Stimulated activated CD4-positive, alpha-beta T cell treated with anti-CD3 and anti-CD28 coated beads, Interleukin-15, amount 100 ng/mL, for 24 hours (primary cell): ENCODE data around the gene ULBP3.
A peak's percentile ranks its signal among the peaks of the same experiment; 100 is the strongest.

Source experiments
- DNase-seq: peaks from one replicate; pipeline ENCODE4 v3.0.0-alpha.2; 2020

ULBP3 gene

DNA sequence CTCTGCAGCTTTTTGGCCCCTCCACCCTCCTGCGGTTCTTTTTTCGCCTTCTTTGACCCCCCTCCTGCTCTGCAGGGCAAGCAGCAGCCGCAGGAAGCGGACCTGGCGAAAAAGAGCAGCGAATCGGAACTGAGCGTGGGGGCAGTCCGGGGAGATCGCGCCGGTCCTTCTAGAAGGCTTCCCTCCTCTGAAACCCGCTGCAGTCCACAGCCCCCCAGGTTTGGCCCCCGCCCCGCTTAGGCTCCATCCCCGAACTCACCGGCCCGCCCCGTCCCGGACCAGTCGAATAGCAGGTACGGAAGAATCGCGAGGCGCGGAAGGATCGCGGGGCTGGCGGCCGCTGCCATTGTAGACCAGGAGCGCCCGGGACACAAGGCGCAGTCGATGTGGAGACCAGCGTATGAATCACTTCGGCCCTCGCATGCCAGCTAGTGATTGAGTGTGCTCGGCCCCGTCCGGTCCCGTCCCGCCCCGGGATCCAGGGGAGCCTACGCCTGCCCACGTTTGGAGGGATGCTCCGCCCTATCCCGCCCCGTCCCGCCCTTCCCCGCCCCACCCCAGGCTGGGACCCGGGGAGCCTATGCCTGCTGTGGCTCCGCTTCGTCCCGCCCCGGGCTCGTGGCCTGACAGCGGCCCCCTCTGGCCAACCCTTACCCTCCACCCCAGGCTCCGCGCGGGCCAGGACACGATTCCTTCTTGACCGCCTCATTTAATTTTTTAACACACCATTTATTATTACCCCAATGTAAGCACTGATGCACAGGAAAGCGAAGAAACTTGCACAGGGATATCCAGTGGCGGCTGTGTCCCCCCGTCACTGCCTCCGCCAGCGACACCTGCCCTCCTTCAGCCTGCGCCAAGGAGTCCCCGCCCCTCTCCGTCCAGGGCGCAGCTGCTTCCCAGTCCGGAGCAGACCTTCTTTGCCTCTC, at the start of gene ULBP3:
Gene ULBP3 (minus strand): TSS at position 402 of the 929 bp plus-strand sequence. CDS start 55 bp downstream, at position 347.
- DNase-seq: peak; percentile 86

- no peak for DNase-seq
Observed at GRCh38 chr6:150118627-150119026, 49.7 kb upstream of the ULBP3 start.

- DNase-seq: no peak
Observed at GRCh38 chr6:150118203-150118602, 49.3 kb upstream of the ULBP3 start.

DNA sequence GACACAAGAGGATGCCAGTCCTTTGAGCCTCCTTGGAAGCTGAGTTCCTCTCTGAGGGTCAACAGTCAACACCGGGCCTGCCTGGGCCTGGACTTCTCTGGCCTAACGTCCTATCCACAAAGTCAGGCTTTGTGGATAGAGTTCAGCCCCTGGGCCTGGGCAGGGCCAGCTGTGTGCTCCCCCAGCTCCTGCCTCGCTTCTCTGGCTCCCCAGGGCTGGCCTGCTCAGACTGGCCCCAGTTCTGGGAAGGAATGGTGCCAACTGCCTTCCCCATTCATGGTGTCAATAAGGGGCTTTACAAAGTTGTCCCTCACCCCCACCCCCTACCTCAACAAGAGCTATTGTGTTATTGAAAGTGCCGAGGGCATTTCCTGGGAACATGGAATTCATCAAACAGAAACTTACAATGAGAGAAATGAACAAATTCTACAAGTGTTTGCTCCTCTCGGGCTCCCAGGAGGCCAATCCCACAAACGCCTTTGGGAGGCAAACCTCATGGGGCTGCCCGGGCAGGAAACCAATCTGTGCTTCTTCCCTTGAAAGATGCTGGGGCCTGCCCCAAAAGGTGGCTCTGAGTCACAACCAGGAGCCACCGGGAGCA, 47.4 kb upstream of the ULBP3 start:
- no peak for DNase-seq

DNA sequence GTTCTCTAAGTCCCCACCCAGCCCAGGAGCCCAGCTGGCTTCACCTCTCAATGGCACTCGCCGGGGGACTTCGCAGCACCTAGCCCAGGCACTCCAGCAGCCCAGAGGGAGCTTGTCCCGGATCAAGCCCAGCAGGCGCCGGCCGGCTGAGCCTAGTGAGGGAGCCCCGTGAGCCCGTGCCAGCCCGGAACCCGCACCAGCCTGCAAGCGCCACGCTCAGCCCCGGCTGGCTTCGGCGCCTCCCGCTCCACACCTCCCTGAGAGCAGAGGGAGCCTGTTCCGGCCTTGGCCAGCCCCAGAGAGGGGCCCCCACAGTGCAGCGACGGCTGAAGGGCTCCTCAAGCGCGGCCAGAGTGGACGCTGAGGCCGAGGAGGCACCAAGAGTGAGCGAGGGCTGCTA, 46.8 kb upstream of the ULBP3 start:
- no peak for DNase-seq

- DNase-seq: no peak
Observed at GRCh38 chr6:150112233-150112632, 43.3 kb upstream of the ULBP3 start.

DNA sequence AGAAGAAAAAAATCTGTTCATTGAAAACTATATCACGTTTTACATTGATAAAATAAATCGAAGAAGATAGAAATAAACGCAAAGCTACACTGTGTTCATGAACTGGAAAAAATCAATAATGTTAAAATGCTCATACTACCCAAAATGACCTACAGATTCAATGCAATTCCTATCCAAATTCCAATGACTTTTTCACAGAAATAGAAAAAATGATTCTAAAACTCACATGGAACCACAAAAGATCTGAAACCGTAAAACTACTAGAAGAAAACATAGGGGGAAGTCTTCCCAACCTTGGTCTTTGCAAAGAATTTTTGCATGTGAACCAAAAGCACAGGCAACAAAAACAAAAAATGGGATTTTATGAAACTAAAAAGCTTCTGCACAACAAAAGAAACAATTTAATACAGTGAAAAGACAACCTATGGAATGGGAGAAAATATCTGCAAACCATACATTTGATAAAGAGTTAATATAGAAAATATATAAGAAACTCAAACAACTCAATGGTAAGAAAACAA, 33.9 kb upstream of the ULBP3 start:
- no peak for DNase-seq

GRCh38 chr6:150100745-150101144, 31.8 kb upstream of the ULBP3 start:
- no peak for DNase-seq

DNA sequence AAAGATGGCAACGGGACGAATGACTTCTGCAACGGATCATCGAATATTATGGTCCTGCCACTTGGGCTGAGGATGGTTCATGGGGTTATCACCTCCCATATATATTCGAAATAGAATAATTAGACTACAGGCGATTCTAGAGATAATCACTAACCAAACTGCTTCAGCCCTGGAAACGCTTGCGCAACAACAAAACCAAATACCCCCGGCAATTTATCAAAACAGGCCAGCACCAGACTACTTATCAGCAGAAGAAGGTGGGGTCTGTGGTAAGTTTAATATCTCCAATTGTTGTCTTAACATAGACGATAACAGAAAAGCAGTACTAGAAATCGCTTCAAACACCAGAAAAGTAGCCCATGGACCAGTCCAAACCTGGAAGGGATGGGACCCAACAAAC, 31.0 kb upstream of the ULBP3 start:
- no peak for DNase-seq

GRCh38 chr6:150099546-150099945, 30.6 kb upstream of the ULBP3 start:
- no peak for DNase-seq

- DNase-seq: no peak
Observed at GRCh38 chr6:150098155-150098554, 29.2 kb upstream of the ULBP3 start.

DNA sequence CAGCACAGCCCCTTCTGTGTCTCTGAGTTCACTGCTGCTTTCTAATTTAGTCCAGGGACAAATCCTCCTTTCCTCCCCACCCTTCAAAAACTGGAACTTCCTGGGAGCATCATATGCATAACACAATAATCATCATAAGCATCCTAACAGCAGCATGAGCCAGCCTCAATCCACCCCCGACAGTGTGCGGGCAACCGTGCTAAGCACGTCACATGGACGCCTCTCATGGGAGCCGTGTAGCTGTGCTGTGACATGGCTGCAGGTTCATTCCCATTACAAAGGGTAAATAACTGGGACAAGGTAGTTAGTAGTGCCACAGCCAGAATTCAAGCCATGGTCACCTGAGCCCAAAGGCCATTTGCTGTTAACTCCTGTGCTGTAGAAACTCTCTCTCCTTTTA, 24.5 kb upstream of the ULBP3 start:
- no peak for DNase-seq

DNA sequence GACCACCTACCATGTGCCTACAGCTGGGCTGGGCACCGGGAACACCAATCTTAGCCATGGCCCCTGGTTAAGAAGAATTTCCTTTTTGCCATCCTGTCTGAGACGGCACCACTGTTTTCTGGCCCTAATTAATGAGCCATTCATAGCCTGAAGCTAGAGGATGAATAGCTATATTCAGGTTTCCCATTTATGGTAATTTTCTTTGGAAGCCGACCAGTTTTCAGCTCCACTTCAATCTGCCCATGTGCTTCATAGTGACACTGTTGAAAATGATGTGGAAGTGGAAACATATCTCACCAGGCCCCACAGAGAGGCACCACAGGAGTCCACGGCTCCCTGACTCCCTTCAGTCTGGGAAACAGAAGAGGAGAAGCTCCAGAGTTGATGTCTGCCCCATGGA, 22.6 kb upstream of the ULBP3 start:
- no peak for DNase-seq

- no peak for DNase-seq
Observed at GRCh38 chr6:150090328-150090727, 21.4 kb upstream of the ULBP3 start.

DNA sequence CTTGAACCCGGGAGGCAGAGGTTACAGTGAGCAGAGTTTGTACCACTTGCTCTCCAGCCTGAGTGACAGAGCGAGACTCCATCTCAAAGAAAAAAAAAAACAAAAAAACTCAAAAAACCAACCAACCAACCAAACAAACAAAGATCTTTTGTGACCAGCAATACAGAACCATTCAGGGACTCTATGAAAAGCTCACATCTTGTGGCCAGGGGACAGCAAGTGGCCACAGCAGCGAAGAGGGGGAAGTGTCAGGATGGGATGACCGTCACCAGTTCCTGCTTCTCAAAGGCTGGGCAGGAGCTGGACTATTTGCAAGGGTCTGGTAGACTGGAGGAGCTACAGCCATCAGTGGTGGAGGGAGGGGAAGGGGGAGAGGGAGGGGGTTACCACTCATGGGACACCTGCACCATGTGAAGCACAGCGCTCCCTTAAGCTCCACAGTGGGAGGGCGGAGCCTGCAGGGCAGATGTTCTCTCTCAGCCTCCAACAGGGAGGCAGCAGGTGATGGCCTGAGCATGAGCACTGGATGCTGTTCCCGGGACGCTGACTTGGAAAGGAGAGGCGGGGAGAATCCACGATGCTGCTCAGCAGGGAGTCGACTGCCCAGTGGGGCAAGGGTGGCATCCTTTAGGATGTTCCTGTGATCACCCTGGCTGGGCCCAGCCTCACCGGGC, 19.7 kb upstream of the ULBP3 start:
- no peak for DNase-seq

GRCh38 chr6:150087336-150087735, 18.4 kb upstream of the ULBP3 start:
- no peak for DNase-seq

DNA sequence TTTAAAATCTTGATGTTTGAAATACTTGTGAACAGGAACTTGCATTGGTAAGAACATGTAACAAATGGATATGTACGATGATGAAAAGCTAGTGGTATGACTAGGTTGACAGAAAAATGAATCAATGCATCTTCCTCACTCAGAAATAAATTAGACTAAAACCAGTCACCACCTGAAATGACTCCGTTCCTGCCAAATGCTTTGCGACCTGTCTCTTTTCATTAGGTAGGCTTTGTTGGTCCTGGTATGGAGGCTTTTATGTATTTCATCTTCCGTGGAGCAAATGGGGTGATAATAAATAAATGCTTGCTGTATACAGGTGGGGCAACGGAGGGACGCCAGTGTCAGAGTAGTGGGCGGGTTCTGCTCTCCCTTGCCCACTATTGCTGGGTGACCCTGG, 17.1 kb upstream of the ULBP3 start:
- DNase-seq: no peak

DNA sequence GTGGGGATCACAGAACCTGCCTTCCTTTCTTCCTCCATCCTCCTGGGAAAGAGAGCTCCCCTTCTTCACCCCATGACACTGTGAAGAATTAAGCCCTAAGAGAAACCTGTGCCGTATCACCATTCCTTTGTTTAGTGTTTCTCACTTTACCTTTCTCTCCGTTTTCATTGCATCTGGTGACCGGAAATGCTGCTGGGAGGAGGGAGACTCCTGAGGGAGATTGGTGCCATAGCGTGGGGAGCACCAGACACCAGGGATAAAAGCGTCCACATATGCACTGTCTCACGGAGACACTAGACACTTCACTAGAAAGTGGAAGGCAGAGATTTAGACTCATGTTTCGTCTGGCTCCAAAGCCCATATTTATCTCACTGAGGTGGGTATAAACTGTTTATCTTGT, 15.5 kb upstream of the ULBP3 start:
- no peak for DNase-seq

DNA sequence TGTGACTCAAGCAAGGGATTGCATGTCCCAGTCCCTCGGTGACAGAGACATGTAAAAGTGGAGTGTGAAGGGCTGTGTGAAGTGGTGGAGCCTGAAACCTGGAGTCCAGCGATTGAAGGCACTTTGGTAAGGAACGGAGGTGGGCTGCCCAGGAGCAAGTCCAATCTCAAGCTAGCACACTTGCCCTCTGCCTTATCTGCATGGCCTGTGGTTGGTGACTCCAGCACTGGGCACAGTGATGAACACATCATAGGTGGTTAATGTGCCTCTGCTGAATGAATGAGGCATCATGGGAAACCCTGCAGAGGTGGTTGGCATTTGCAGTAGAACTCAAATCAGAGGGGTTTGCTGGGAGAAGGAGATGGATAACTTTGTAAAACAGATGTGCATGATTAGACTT, 14.9 kb upstream of the ULBP3 start:
- DNase-seq: no peak

- no peak for DNase-seq
Observed at GRCh38 chr6:150081702-150082101, 12.8 kb upstream of the ULBP3 start.

DNA sequence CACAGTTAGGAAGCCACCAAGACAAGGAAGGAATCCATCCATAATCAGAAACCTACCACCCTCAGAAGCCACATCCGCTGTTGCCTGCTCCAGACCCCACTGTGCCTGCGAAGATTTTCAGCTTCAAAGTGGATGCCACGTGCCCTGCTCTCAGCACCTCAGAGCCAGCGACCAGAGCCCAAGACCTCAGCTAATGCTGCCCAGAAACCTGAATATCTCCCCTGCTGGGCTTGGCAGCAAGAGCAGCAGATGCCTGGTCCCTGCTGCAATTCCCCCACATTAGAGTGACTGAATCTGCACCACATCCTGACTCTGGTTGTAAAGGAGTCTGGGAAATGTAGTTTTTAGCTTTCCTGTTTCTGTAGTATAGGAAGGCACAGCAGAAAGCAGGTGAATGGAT, 10.7 kb upstream of the ULBP3 start:
- DNase-seq: no peak

DNA sequence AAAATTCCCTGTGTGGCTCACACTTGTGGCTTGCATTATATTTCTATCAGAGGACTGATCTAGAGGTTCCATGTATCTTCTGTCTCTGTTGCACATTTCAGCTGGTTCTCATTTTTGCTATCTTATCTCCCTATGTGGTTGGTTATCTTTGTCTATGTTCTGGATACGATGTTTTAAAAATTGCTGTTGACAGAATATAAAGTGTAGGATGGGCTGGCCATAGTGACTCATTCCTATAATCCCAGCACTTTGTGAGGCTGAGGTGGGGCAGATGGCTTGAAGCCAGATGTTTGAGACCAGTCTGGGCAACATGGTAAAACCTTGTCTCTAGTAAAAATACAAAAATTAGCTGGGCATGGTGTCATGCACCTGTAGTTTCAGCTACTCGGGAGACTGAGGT, 9.9 kb upstream of the ULBP3 start:
- DNase-seq: no peak

DNA sequence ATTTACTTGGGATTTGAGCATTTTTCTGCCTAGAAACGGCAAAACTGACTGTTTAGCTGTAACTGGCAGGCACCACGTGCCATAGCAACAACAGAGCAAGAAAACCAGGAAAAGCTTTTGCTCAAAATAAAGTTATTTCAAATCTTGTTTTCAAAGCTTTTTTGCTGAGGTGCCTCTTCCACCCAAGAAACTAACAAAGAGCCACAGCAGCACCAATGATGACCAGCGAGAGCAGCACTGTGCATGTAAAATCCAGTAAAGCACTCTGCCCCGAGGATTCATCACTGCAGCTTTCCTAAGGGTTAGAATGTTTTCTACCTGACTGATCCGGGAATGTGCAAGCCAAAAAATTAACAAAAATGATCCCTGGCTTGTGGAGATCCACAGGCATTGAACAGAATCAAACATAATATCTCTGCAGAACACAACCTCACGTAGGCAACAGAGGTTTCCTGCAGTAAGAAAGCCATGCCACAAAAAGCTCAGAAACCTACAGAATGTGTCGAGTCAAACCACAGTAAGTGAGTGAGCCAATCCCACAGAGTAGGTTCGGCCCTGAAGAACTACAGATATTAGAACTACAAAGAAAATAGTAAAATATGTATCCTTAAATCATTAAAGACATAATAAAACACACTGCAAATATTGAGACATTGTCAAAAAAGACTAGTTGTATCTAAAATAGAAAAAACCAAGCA, 7.4 kb upstream of the ULBP3 start:
- DNase-seq: no peak
